ENCODE results near the gene CYTH4. TPM values are rescaled to one million over a fixed set of nuclear protein-coding genes. Genes with fewer than 3 reads are reported as not detected.

The CYTH4 gene
- total and polyA plus RNA-seq, 10 of the 15 experiments (the other 5 are each of a cell fraction or from before 2014, with no cell fraction given), result 1.5 to 27.3 (median 16.9) TPM

GRCh38 chr22:37279331-37280181, 2.8 kb upstream of the CYTH4 start:
- no peaks in the 10 kb centered on the region for H3K27me3 ChIP-seq (replicated peaks in 1 of 2; ENCODE audit: control insufficient read depth in 2 of 2, insufficient read depth in 2 of 2, low read length in 1 of 2)
- H3K9ac ChIP-seq (ENCODE audit: control insufficient read depth, insufficient read depth, low read length), result no peak overlapping the region
- TF ChIP-seq ZBED1 (IDR thresholded peaks at IDR 0.05; ENCODE audit: borderline replicate concordance) (no peak), POLR2A (IDR thresholded peaks at IDR 0.05; ENCODE audit: low read depth, low read length) (no peak), PAX5 (IDR thresholded peaks at IDR 0.05; ENCODE audit: borderline replicate concordance, low read depth, low read length) (peak; percentile 47; the same call in 1 of the 2 replicates), IKZF2 (IDR thresholded peaks at IDR 0.05) (peak in 1 of 2 experiments; percentile 23; a peak in 2 of 4 replicates), IKZF1 (conservative IDR thresholded peaks at IDR 0.05) (peak; percentile 29; the same call in 1 of the 2 replicates), SPI1 (IDR thresholded peaks at IDR 0.05; ENCODE audit: borderline replicate concordance, insufficient read depth, low read depth, low read length) (peak; percentile 38; the same call in 1 of the 2 replicates)
- H3K4me2 ChIP-seq (ENCODE audit: control insufficient read depth, insufficient read depth), result no peak overlapping the region
- ATAC-seq (no peak), FAIRE-seq (no peak), DNase-seq (ENCODE audit: low read depth, low spot score) (no peak)
- ChIA-PET CTCF (interaction anchor here (1.1 to 11.1 kb wide), 5 partner anchors 9 to 80 kb away, joined by 3 to 124 read pairs (median 3); no protein-coding TSS in a partner anchor), POLR2A (interaction anchor here (0.7 to 1.2 kb wide), 4 partner anchors 10 to 61 kb away, joined by 3 to 5 read pairs (median 3); no protein-coding TSS in a partner anchor), SMC1A (ENCODE audit: uncharacterized antibody, unreplicated experiment) (interaction anchor here (0.9 to 1.7 kb wide), 5 partner anchors 10 to 150 kb away, joined by 3 to 6 read pairs (median 4); no protein-coding TSS in a partner anchor), RAD21 (ENCODE audit: unreplicated experiment) (interaction anchor here (1.3 kb wide), 1 partner anchor 20 kb away, joined by 3 read pairs; no protein-coding TSS in a partner anchor)
- WGBS (ENCODE audit: insufficient coverage, insufficient replicate concordance, low lambda C conversion rate, missing lambda C conversion rate), result 81% methylated on average over 17 of the region's 17 CpGs
- no peak overlapping the region for H2AFZ ChIP-seq (ENCODE audit: control insufficient read depth, low read depth, low read length)
- H4K20me1 ChIP-seq (ENCODE audit: control insufficient read depth, insufficient read depth), result no peaks in the 10 kb centered on the region
- no peak overlapping the region for H3K27ac ChIP-seq (ENCODE audit: control insufficient read depth, insufficient read depth)
- H3K36me3 ChIP-seq (ENCODE audit: control insufficient read depth in 2 of 2, insufficient read depth in 2 of 2, low read length in 1 of 2), result no peaks in the 10 kb centered on the region
- peaks cover 32% of the 10 kb centered on the region for H3K4me1 ChIP-seq (ENCODE audit: control insufficient read depth, insufficient read depth, low read length)
- in situ Hi-C loops (cut with MboI) (no loop called here), intact Hi-C loops (cut with micrococcal nuclease; ENCODE audit: unreplicated experiment) (no loop called here)
- BruUV-seq (replicated peaks), result no TSS peak
- H3K4me3 ChIP-seq, result no peak overlapping the region
- H3K9me3 ChIP-seq (replicated peaks; ENCODE audit: control insufficient read depth, insufficient read depth, low read length), result no peaks in the 10 kb centered on the region
- H3K79me2 ChIP-seq (ENCODE audit: control insufficient read depth, insufficient read depth, low read length), result peaks cover 18% of the 10 kb centered on the region

All from GM12878 (cell line).